Stimulated activated CD4-positive, alpha-beta T cell treated with anti-CD3 and anti-CD28 coated beads, Interleukin-2, amount 100 ng/mL, for 24 hours (primary cell): Measurements from ENCODE around the gene APBA2.
"Not testable (repeated sequence)": the region's sequence is repeated elsewhere in the genome, so short reads cannot be mapped to it uniquely, and the experiment has no call there.

Experiments used
- DNase-seq, 2 donors: peaks; one replicate each; pipeline ENCODE4 v3.0.0-alpha.2; 2020

APBA2 gene

GRCh38 chr15:29142129-29142747, 256.5 kb downstream of the APBA2 start:
- no peak for DNase-seq

GRCh38 chr15:29143293-29143692, 257.5 kb downstream of the APBA2 start:
- no peak for DNase-seq

- DNase-seq: no peak
These were observed 258.3 kb downstream of the APBA2 start for GRCh38 chr15:29143909-29144635.

- no peak for DNase-seq
These were observed 263.9 kb downstream of the APBA2 start for GRCh38 chr15:29149738-29150075.

- no peak for DNase-seq
These were observed 265.0 kb downstream of the APBA2 start for GRCh38 chr15:29150515-29151483.

- no peak for DNase-seq
These were observed 265.7 kb downstream of the APBA2 start for GRCh38 chr15:29151484-29151857.

- DNase-seq: no peak
These were observed 270.7 kb downstream of the APBA2 start for GRCh38 chr15:29156521-29156920.

GRCh38 chr15:29159771-29160455, 274.1 kb downstream of the APBA2 start:
- DNase-seq: no peak

GRCh38 chr15:29162411-29162810, 276.6 kb downstream of the APBA2 start:
- DNase-seq: no peak

GRCh38 chr15:29167122-29167521, 281.3 kb downstream of the APBA2 start:
- not testable (repeated sequence) for DNase-seq
